Fibroblast of lung (primary cell): ENCODE data around the gene LEFTY2. TPM values are rescaled to one million over a fixed set of nuclear protein-coding genes. Genes with fewer than 3 reads are reported as not detected.

Experiments used
- DNase-seq, 2 donors: peaks; one replicate each; pipeline versions ENCODE4 v3.0.0 to v3.0.0-alpha.2; 2010; ENCODE audit warnings: low read depth in 2 of 2
- H2AFZ ChIP-seq: 2 replicates; pipeline ENCODE4 v1.5.1; 2012; ENCODE audit warnings: low read length, control low read depth, inconsistent platforms
- H3K27ac ChIP-seq: 2 replicates; pipeline ENCODE4 v1.5.1; 2011; ENCODE audit warnings: low read length, control low read depth; ENCODE audit not compliant: insufficient read depth
- H3K27me3 ChIP-seq: 2 replicates; pipeline ENCODE4 v1.5.1; 2011; ENCODE audit warnings: mild to moderate bottlenecking, low read length; ENCODE audit not compliant: control insufficient read depth, insufficient read depth
- H3K36me3 ChIP-seq: 2 replicates; pipeline ENCODE4 v1.5.1; 2011; ENCODE audit warnings: low read length; ENCODE audit not compliant: control insufficient read depth, insufficient read depth
- H3K4me1 ChIP-seq: 2 replicates; pipeline ENCODE4 v1.5.1; 2011; ENCODE audit warnings: low read length; ENCODE audit not compliant: control insufficient read depth, insufficient read depth; ENCODE audit errors: extremely low read depth
- H3K4me2 ChIP-seq: 2 replicates; pipeline ENCODE4 v1.5.1; 2011; ENCODE audit warnings: low read length, control low read depth; ENCODE audit not compliant: insufficient read depth; ENCODE audit errors: extremely low read depth
- H3K4me3 ChIP-seq, 4 experiments: fragments of 200-600 bp in 1 of 4; sonication (generic) in 1 of 4; replicated peaks in 1 of 4; 2 replicates each; pipeline ENCODE4 v1.5.1; 2011 to 2016; ENCODE audit warnings: low read length in 4 of 4, low read depth in 3 of 4, mild to moderate bottlenecking in 3 of 4, control low read depth in 2 of 4, inconsistent platforms in 1 of 4, mixed read lengths in 1 of 4; ENCODE audit not compliant: insufficient read depth in 1 of 4; ENCODE audit errors: control extremely low read depth in 1 of 4
- H3K79me2 ChIP-seq: 2 replicates; pipeline ENCODE4 v1.5.1; 2012; ENCODE audit warnings: mild to moderate bottlenecking, low read length, inconsistent platforms; ENCODE audit not compliant: control insufficient read depth, insufficient read depth
- H3K9ac ChIP-seq: 2 replicates; pipeline ENCODE4 v1.5.1; 2011; ENCODE audit warnings: mild to moderate bottlenecking, low read length, control low read depth; ENCODE audit not compliant: insufficient read depth
- H3K9me3 ChIP-seq: 2 replicates; pipeline ENCODE4 v1.5.1; 2012; ENCODE audit warnings: low read depth, low read length; ENCODE audit not compliant: control insufficient read depth, insufficient read depth
- H4K20me1 ChIP-seq: 2 replicates; pipeline ENCODE4 v1.5.1; 2011; ENCODE audit warnings: low read length; ENCODE audit not compliant: control insufficient read depth, insufficient read depth; ENCODE audit errors: extremely low read depth
- EZH2 ChIP-seq: IDR thresholded peaks from 2 replicates; pipeline ENCODE4 v1.5.1; 2012; ENCODE audit warnings: low read length, control low read depth, mild to moderate bottlenecking; ENCODE audit errors: missing control alignments
- polyA plus RNA-seq, 2 donors: library from polyadenylated mRNA; depleted of rRNA in 1 of 2; stranded (reverse) in 1 of 2; unstranded in 1 of 2; fragments of >200 nt; gene quantifications; 2 replicates each; pipeline ENCODE4 v1.2.1, GENCODE V29; 2011 to 2012; ENCODE audit warnings: missing spikeins in 1 of 2
- total RNA-seq: library from RNA; depleted of rRNA; stranded (reverse); fragments of >200 nt; gene quantifications from 2 replicates; pipeline ENCODE4 v1.2.1, GENCODE V29; 2014
- TF ChIP-seq, protein P1 (sequence below), 2 donors: IDR thresholded peaks in 1 of 2; conservative IDR thresholded peaks in 1 of 2; 1 replicate in 1 of 2; 2 replicates in 1 of 2; pipeline ENCODE4 v1.5.1; 2011 to 2012; ENCODE audit warnings: low read length in 2 of 2, control low read depth in 1 of 2, inconsistent platforms in 1 of 2, low read depth in 1 of 2, mild to moderate bottlenecking in 1 of 2

The LEFTY2 gene
- total and polyA plus RNA-seq, 2 donors (not counting 1 experiment from before 2014, with no cell fraction given): not detected

DNA sequence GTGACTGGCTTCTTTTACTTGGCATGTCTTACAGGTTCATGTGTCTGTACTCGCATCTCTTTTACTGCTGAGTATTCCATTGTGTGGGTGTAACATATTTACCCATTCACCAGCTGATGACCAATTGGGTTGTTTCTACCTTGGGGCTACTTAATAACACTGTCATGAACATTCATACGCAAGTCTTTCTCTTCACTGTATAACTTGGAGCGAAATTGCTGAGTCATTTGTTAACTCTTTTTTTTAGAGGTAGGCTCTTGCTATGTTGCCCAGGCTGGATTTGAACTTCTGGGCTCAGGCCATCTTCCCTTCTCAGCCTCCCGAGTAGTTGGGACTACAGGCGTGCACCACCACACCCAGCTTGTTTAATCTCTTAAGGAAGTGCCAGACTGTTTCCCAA is 23.5 kb downstream of the LEFTY2 start:
- Histone ChIP-seq H2AFZ (no peak overlapping the region), H3K36me3 (peaks cover 16% of the 10 kb centered on the region), H3K9ac (no peak overlapping the region), H3K9me3 (no peaks in the 10 kb centered on the region), H4K20me1 (no peaks in the 10 kb centered on the region), H3K27ac (no peak overlapping the region), H3K27me3 (no peaks in the 10 kb centered on the region), H3K4me1 (peaks cover 2% of the 10 kb centered on the region), H3K4me2 (no peak overlapping the region), H3K4me3 (no peak overlapping the region), H3K79me2 (peaks cover 8% of the 10 kb centered on the region)
- peak in 1 of 2 donors; percentile 38 for DNase-seq
- TF ChIP-seq, protein P1, sequence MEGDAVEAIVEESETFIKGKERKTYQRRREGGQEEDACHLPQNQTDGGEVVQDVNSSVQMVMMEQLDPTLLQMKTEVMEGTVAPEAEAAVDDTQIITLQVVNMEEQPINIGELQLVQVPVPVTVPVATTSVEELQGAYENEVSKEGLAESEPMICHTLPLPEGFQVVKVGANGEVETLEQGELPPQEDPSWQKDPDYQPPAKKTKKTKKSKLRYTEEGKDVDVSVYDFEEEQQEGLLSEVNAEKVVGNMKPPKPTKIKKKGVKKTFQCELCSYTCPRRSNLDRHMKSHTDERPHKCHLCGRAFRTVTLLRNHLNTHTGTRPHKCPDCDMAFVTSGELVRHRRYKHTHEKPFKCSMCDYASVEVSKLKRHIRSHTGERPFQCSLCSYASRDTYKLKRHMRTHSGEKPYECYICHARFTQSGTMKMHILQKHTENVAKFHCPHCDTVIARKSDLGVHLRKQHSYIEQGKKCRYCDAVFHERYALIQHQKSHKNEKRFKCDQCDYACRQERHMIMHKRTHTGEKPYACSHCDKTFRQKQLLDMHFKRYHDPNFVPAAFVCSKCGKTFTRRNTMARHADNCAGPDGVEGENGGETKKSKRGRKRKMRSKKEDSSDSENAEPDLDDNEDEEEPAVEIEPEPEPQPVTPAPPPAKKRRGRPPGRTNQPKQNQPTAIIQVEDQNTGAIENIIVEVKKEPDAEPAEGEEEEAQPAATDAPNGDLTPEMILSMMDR (conservative IDR thresholded peaks at IDR 0.05 in 1 of 2, IDR thresholded peaks at IDR 0.05 in 1 of 2; ENCODE audit: low read depth in 1 of 2, low read length in 2 of 2): no peak
- no peak for TF ChIP-seq EZH2

DNA sequence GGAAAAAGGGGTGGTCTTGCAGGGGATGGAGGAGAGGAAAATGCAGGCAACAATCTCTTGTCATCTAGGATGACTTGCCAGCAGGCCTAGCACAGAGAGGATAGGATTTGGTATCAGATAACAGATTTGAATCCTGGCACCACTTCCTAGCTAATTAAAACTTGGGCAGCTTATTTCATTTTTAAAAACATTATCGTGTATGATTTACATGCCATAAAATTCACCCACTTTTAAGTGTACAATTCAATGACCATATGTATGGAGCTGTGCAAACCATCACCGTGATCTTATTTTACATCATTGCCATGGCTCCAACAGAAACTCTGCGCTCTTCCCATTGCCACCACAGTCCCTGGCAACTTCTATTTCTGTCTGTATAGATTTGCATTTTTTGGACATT is 23.9 kb downstream of the LEFTY2 start:
- no peak overlapping the region for H2AFZ ChIP-seq
- H3K9me3 ChIP-seq: no peaks in the 10 kb centered on the region
- peaks cover 2% of the 10 kb centered on the region for H3K4me1 ChIP-seq
- TF ChIP-seq, protein P1 (conservative IDR thresholded peaks at IDR 0.05 in 1 of 2, IDR thresholded peaks at IDR 0.05 in 1 of 2; ENCODE audit: low read depth in 1 of 2, low read length in 2 of 2): no peak
- TF ChIP-seq EZH2: no peak
- H3K4me3 ChIP-seq: no peak overlapping the region
- H3K9ac ChIP-seq: no peak overlapping the region
- peaks cover 14% of the 10 kb centered on the region for H3K36me3 ChIP-seq
- no peak for DNase-seq
- no peaks in the 10 kb centered on the region for H3K27me3 ChIP-seq
- H3K79me2 ChIP-seq: peaks cover 4% of the 10 kb centered on the region
- no peak overlapping the region for H3K27ac ChIP-seq
- no peak overlapping the region for H3K4me2 ChIP-seq
- H4K20me1 ChIP-seq: no peaks in the 10 kb centered on the region

- no peaks in the 10 kb centered on the region for H4K20me1 ChIP-seq
- no peak overlapping the region for H2AFZ ChIP-seq
- DNase-seq: peak in 1 of 2 donors; percentile 28
- no peaks in the 10 kb centered on the region for H3K79me2 ChIP-seq
- no peak overlapping the region for H3K9ac ChIP-seq
- H3K9me3 ChIP-seq: no peaks in the 10 kb centered on the region
- H3K4me3 ChIP-seq: no peak overlapping the region
- H3K4me2 ChIP-seq: no peak overlapping the region
- peaks cover 5% of the 10 kb centered on the region for H3K36me3 ChIP-seq
- no peak for TF ChIP-seq EZH2
- TF ChIP-seq, protein P1 (conservative IDR thresholded peaks at IDR 0.05 in 1 of 2, IDR thresholded peaks at IDR 0.05 in 1 of 2; ENCODE audit: low read depth in 1 of 2, low read length in 2 of 2): no peak
- H3K4me1 ChIP-seq: peaks cover 2% of the 10 kb centered on the region
- no peak overlapping the region for H3K27ac ChIP-seq
- H3K27me3 ChIP-seq: no peaks in the 10 kb centered on the region
Measured at GRCh38 chr1:225915538-225915991, 25.5 kb downstream of the LEFTY2 start.
